BLaER1 treated with 17β-estradiol and CSF1 and Interleukin-3, amounts not matched to agents 10 nM and 100 nM (cell line): Measurements from ENCODE around the gene ZNF532.
A peak's percentile ranks its signal among the peaks of the same experiment; 100 is the strongest.

Experiments used
- H3K27ac ChIP-seq, 11 experiments: shearing (Covaris generic); formaldehyde crosslinking; 2 replicates each; pipeline ENCODE4 v1.8.1; 2022
- H3K27me3 ChIP-seq, 11 experiments: shearing (Covaris generic); formaldehyde crosslinking; 2 replicates each; pipeline ENCODE4 v1.8.1; 2022
- H3K36me3 ChIP-seq, 11 experiments: shearing (Covaris generic); formaldehyde crosslinking; 2 replicates each; pipeline ENCODE4 v1.8.1; 2022
- H3K4me1 ChIP-seq, 10 experiments: shearing (Covaris generic); formaldehyde crosslinking; 2 replicates each; pipeline ENCODE4 v1.8.1; 2022
- H3K4me2 ChIP-seq, 11 experiments: shearing (Covaris generic); formaldehyde crosslinking; 2 replicates each; pipeline ENCODE4 v1.8.1; 2022
- H3K4me3 ChIP-seq, 10 experiments: shearing (Covaris generic); formaldehyde crosslinking; 2 replicates each; pipeline ENCODE4 v1.8.1; 2022
- H3K9ac ChIP-seq, 11 experiments: shearing (Covaris generic); formaldehyde crosslinking; 2 replicates each; pipeline ENCODE4 v1.8.1; 2022
- H3K9me3 ChIP-seq, 11 experiments: shearing (Covaris generic); formaldehyde crosslinking; replicated peaks in 1 of 11; 2 replicates each; pipeline ENCODE4 v1.8.1; 2022
- H4K20me1 ChIP-seq, 11 experiments: shearing (Covaris generic); formaldehyde crosslinking; 2 replicates each; pipeline ENCODE4 v1.8.1; 2022
- Cebpa-rat ChIP-seq, 11 experiments: shearing (Covaris generic); IDR thresholded peaks; 2 replicates each; pipeline ENCODE4 v1.8.1; 2022

The ZNF532 gene

GRCh38 chr18:58998401-58999203, 133.9 kb downstream of the ZNF532 start:
- no peak overlapping the region for H3K9ac ChIP-seq
- no peaks in the 10 kb centered on the region for H3K9me3 ChIP-seq
- H3K27ac ChIP-seq: no peak overlapping the region
- TF ChIP-seq Cebpa-rat (IDR thresholded peaks at IDR 0.05): no peak
- no peak overlapping the region for H3K4me3 ChIP-seq
- peak overlapping the region in 3 of 11 experiments; percentile 14 to 71 (median 70); a peak in 5 of 22 replicates for H3K4me2 ChIP-seq
- H3K4me1 ChIP-seq: peaks cover 0 to 55% (median 0%) of the 10 kb centered on the region in 10 experiments; a peak in 6 of 20 replicates
- H3K27me3 ChIP-seq: no peaks in the 10 kb centered on the region
- no peaks in the 10 kb centered on the region for H3K36me3 ChIP-seq
- H4K20me1 ChIP-seq: no peaks in the 10 kb centered on the region

- Histone ChIP-seq H3K36me3 (no peaks in the 10 kb centered on the region), H3K4me3 (no peak overlapping the region), H3K4me1 (peaks cover 5 to 60% (median 7%) of the 10 kb centered on the region in 10 experiments; a peak in 12 of 20 replicates), H3K4me2 (no peak overlapping the region), H3K27me3 (no peaks in the 10 kb centered on the region), H4K20me1 (no peaks in the 10 kb centered on the region), H3K27ac (no peak overlapping the region), H3K9me3 (no peaks in the 10 kb centered on the region), H3K9ac (no peak overlapping the region)
- TF ChIP-seq Cebpa-rat (IDR thresholded peaks at IDR 0.05): no peak
Observed at GRCh38 chr18:59001166-59001565, 136.5 kb downstream of the ZNF532 start.

GRCh38 chr18:59001721-59002120, 137.0 kb downstream of the ZNF532 start:
- Histone ChIP-seq H3K9me3 (no peaks in the 10 kb centered on the region), H3K4me3 (no peak overlapping the region), H3K27ac (no peak overlapping the region), H3K4me2 (no peak overlapping the region), H3K9ac (no peak overlapping the region), H3K27me3 (no peaks in the 10 kb centered on the region), H3K36me3 (no peaks in the 10 kb centered on the region), H3K4me1 (peaks cover 5 to 59% (median 7%) of the 10 kb centered on the region in 10 experiments; a peak in 12 of 20 replicates), H4K20me1 (no peaks in the 10 kb centered on the region)
- no peak for TF ChIP-seq Cebpa-rat (IDR thresholded peaks at IDR 0.05)

GRCh38 chr18:59002974-59003594, 138.4 kb downstream of the ZNF532 start:
- Histone ChIP-seq H3K9ac (no peak overlapping the region), H3K27me3 (no peaks in the 10 kb centered on the region), H3K4me2 (peak overlapping the region in 3 of 11 experiments; percentile 24 to 73 (median 68); a peak in 5 of 22 replicates), H3K4me3 (no peak overlapping the region), H3K9me3 (no peaks in the 10 kb centered on the region), H3K36me3 (no peaks in the 10 kb centered on the region), H3K27ac (peak overlapping the region in 2 of 11 experiments; percentile 36 to 54; a peak in 4 of 22 replicates), H3K4me1 (peaks cover 5 to 52% (median 7%) of the 10 kb centered on the region in 10 experiments; a peak in 12 of 20 replicates), H4K20me1 (no peaks in the 10 kb centered on the region)
- TF ChIP-seq Cebpa-rat (IDR thresholded peaks at IDR 0.05): no peak

GRCh38 chr18:59005262-59005661, 140.6 kb downstream of the ZNF532 start:
- peak overlapping the region in 9 of 11 experiments; percentile 1 to 65 (median 33); a peak in 13 of 22 replicates for H3K4me2 ChIP-seq
- peaks cover 5 to 39% (median 7%) of the 10 kb centered on the region in 10 experiments; a peak in 12 of 20 replicates for H3K4me1 ChIP-seq
- H3K36me3 ChIP-seq: no peaks in the 10 kb centered on the region
- H3K9me3 ChIP-seq: no peaks in the 10 kb centered on the region
- H3K27ac ChIP-seq: no peak overlapping the region
- H3K9ac ChIP-seq: no peak overlapping the region
- H3K4me3 ChIP-seq: no peak overlapping the region
- H3K27me3 ChIP-seq: no peaks in the 10 kb centered on the region
- H4K20me1 ChIP-seq: no peaks in the 10 kb centered on the region
- no peak for TF ChIP-seq Cebpa-rat (IDR thresholded peaks at IDR 0.05)

GRCh38 chr18:59006461-59007067, 141.9 kb downstream of the ZNF532 start:
- no peaks in the 10 kb centered on the region for H3K27me3 ChIP-seq
- H4K20me1 ChIP-seq: no peaks in the 10 kb centered on the region
- no peak overlapping the region for H3K27ac ChIP-seq
- H3K4me3 ChIP-seq: no peak overlapping the region
- H3K9ac ChIP-seq: no peak overlapping the region
- H3K36me3 ChIP-seq: no peaks in the 10 kb centered on the region
- H3K4me2 ChIP-seq: no peak overlapping the region
- TF ChIP-seq Cebpa-rat (IDR thresholded peaks at IDR 0.05): no peak
- H3K4me1 ChIP-seq: peaks cover 5 to 39% (median 7%) of the 10 kb centered on the region in 10 experiments; a peak in 12 of 20 replicates
- no peaks in the 10 kb centered on the region for H3K9me3 ChIP-seq

- Histone ChIP-seq H3K27ac (no peak overlapping the region), H3K9ac (no peak overlapping the region), H3K4me2 (no peak overlapping the region), H3K36me3 (no peaks in the 10 kb centered on the region), H3K9me3 (no peaks in the 10 kb centered on the region), H3K27me3 (no peaks in the 10 kb centered on the region), H4K20me1 (no peaks in the 10 kb centered on the region), H3K4me1 (peaks cover 5 to 25% (median 7%) of the 10 kb centered on the region in 10 experiments; a peak in 12 of 20 replicates), H3K4me3 (no peak overlapping the region)
- no peak for TF ChIP-seq Cebpa-rat (IDR thresholded peaks at IDR 0.05)
Observed at GRCh38 chr18:59008302-59008974, 143.8 kb downstream of the ZNF532 start.

- H3K4me1 ChIP-seq: peaks cover 5 to 13% (median 7%) of the 10 kb centered on the region in 10 experiments; a peak in 12 of 20 replicates
- no peak overlapping the region for H3K9ac ChIP-seq
- H3K4me2 ChIP-seq: no peak overlapping the region
- no peak for TF ChIP-seq Cebpa-rat (IDR thresholded peaks at IDR 0.05)
- no peak overlapping the region for H3K4me3 ChIP-seq
- H3K36me3 ChIP-seq: no peaks in the 10 kb centered on the region
- no peak overlapping the region for H3K27ac ChIP-seq
- H3K27me3 ChIP-seq: no peaks in the 10 kb centered on the region
- H4K20me1 ChIP-seq: no peaks in the 10 kb centered on the region
- H3K9me3 ChIP-seq: no peaks in the 10 kb centered on the region
Observed at GRCh38 chr18:59009846-59010245, 145.2 kb downstream of the ZNF532 start.

GRCh38 chr18:59011289-59011688, 146.6 kb downstream of the ZNF532 start:
- Histone ChIP-seq H3K9me3 (peaks cover 0 to 12% (median 4%) of the 10 kb centered on the region in 11 experiments; a peak in 6 of 22 replicates), H3K4me1 (peaks cover 0 to 8% (median 5%) of the 10 kb centered on the region in 10 experiments; a peak in 7 of 20 replicates), H3K36me3 (no peaks in the 10 kb centered on the region), H3K9ac (no peak overlapping the region), H3K27me3 (no peaks in the 10 kb centered on the region), H3K4me3 (no peak overlapping the region), H3K27ac (no peak overlapping the region), H4K20me1 (no peaks in the 10 kb centered on the region), H3K4me2 (no peak overlapping the region)
- TF ChIP-seq Cebpa-rat (IDR thresholded peaks at IDR 0.05): no peak
